HG03025 (cell line): ENCODE data around the gene MFSD1.
"Not testable (repeated sequence)": the region's sequence is repeated elsewhere in the genome, so short reads cannot be mapped to it uniquely, and the experiment has no call there.

Experiments used
- ATAC-seq: cut with Tn5 transposase; IDR thresholded peaks from one replicate; pipeline ENCODE4 v1.9.1; 2021; ENCODE audit warnings: mild to moderate bottlenecking, moderate library complexity; ENCODE audit not compliant: unreplicated experiment, low FRiP score

Gene MFSD1

DNA sequence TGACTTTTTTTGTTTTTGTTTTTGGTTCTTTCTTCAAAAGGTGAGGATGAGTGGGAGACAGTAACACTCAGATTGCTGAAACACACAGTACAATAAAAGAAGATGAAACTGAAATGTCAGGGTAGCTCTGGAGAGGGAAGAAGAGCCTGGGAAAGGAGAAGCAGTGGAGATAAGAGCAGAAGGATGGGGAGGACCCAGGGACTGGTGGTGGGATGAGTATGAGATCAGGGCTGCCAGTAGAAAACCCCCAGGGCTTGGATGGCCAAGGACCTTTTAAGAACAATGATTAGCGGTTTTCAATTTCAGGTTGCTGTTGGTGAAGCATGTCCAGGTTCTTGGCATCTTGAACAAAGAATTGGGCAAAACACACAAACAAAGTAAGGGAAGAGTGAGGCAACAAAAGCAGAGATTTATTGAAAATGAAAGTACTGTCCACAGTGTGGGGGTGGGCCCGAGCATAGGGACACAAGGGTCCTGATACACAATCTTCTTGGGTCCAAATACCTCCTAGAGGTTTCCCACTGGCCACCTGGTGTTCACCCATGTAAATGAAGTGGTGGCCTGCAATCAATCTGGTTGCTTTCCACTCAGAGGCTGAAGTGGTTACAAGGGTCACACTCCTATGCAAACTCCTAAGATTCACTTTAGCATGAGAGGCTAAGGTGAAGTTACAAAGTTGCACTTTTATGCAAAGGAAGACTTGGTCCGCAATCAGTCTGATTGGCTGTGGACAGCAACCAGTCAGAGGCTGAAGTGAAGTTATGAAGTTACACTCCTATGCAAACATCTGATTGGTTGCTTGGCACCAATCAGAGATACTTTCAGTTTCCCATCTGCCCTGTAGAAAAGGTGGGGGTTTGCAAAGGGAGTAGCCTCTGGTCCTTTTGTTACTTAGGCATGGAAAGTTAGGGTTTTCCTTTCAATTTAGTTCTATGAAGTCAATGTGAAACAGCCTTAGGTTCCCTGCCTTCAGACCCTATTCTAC is 26.1 kb upstream of the MFSD1 start:
- no peak for ATAC-seq

DNA sequence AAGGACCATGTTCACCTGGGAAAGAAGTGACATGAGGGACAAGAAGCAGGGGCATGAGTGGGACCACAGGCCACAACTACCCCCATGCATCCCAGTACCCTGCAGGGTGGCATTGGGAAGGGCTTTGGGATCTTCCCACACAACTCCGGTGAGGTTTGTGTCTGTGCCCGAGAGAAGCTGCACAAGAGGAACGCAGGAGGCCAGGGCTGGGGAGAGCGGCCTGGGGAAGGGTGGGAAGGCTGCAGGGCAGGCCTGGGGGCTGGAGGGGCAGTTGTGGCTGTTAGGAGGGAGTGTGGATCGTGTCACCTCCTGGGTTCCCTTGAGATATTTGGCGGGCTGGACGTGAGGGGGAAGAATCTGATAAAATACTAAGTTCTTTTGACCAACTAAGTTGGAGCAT is 25.3 kb upstream of the MFSD1 start:
- no peak for ATAC-seq

DNA sequence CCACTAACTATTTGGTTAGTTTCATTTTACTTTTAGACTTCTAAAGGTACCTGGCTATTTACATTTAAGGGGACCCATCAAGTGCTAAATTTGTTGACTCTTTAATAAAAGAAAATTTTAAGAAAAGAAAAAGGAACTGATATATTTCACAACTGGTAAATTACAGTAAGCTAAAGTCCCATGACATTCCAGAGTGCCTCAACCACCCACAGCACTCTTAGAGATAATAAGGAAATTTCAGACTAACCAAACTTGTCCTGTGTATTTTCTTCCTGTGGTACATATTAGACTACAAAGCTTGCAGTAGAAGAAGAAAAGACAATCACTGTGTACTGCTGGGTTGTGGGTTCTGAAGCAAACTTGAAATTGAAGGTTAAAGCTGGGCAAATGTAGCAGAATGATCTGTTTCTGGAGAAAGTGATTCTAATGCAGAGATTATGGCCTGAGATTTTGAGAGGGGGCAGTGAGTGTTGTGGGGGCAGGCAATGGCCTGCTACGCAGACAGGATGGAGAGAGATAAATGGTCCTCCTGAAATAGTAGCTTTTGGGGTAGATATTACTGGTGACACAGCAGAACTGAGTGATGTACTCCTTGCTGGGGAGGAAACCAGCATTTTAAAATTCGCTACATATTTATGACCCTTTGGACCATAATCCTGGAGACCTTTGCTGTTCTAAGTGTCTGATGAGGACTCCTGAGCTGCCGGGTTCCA is 24.5 kb upstream of the MFSD1 start:
- no peak for ATAC-seq

DNA sequence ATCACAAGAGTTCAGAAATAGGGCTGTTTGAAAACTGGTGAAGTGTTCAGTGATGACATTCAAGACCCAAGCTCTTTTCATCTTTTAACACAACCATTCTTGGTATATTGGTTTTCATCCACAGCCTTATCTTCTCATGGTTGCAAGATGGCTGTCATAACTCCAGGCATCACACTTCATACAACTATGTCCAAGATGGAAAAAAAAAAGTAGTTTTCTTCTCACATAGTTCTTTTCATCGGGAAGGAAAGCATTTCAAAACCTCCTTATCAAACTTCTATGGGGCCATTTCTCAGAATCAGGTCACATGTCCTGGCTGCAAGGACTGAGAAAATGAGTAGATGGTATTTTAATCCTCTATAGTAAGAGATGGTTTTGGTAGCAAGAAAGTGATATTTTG is 21.1 kb upstream of the MFSD1 start:
- ATAC-seq: no peak

DNA sequence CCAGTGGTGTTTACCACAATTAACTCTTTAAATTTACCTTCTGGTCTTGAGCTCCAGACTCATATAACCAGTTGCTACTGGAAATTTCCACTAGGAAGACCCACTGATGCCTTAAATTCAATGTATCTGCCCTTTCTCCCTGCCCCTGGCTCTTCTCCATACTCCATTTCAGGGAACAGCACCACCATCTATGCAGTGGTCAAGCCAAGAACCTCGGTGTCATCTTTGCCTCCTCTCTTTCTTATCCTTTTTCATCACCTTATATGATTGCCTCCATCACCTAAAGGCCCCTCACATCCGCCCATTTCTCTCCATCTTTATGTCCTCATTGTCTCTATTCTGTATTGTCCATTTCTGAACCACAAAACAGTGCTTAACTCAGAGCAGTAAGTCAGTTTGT is 20.7 kb upstream of the MFSD1 start:
- no peak for ATAC-seq

DNA sequence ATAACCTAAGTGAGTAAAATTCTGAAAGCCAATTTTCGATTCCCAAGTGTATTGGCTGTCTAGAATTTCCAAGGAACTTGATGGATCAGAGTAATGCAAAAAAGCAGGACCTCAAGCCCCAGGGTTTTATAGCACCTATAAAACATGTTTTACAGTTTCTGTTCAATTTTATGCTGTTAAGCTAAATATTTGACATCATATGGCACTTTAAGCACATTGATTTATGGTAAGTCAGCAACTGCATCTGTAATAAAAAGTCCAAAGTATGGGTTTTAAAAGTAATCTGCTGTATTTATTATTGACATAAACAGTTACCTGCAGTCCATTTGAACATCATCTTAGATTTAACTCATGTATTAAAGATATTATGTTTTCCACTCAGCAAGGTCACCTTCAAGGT is 20.0 kb upstream of the MFSD1 start:
- ATAC-seq: no peak

DNA sequence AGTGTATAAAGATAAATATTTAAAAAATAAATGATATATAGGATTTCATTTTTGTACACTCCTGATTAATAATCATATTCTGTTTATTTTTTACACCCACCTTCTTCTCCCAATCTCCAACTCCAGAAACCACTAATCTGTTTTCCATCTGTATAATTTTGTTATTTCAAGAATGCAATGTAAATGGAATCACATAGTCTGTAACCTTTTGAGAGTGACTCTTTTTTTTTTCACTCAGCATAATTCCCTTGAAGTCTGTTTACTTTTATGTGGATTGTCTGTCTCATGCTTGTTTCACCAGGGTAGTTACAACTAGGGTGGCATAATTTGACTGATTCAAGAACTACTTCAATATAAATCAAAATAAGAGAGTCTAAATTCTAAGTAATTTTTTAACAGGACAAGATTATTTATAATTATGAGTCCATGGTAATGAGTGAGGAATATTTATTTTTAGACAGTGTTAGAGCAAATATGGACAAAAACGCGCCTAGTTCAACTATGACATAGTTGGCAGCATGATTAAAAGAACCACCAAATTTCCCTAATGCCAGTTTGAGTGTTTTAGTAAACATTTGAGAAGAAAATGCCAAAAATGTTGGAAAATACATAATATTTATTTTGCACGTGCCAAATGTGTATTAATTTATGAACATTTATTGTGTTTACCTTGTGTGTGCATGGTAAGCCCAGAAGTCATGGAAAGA is 19.4 kb upstream of the MFSD1 start:
- no peak for ATAC-seq

DNA sequence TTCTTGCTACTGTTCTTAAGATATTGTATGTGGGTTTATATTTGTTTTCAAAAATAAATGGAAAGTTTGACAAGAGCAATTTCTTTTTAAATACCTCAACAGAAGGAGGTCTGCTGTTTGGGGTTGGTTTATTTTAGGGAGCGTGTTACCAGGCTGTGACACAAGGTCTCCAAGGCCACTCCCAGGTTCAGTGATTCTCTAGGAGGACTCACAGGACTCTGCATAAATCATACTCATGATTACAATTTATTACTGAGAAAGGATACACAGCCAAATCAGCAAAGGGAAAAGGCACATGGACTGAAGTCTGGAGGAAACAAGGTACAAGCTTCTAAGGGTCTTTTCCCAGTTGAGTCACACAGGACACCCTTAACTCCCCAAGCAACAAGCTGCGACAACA is 18.8 kb upstream of the MFSD1 start:
- no peak for ATAC-seq

DNA sequence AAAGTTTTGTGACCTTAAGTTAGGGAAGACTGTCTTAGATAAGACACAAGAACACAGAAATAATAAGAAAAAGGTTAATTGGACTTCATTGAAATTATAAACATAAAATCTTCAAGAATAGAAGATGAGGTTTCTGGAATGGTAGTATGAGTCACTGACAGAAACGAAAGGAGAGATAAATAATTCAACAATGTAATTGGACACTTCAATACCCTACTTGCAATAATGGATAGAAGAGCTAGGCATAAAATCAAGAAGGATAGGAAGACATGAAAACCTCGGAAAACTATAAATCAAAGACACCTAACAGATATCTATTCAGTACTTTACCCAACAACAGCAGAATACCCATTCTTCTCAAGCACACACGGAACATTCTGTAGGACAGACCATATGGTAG is 15.9 kb upstream of the MFSD1 start:
- ATAC-seq: no peak

DNA sequence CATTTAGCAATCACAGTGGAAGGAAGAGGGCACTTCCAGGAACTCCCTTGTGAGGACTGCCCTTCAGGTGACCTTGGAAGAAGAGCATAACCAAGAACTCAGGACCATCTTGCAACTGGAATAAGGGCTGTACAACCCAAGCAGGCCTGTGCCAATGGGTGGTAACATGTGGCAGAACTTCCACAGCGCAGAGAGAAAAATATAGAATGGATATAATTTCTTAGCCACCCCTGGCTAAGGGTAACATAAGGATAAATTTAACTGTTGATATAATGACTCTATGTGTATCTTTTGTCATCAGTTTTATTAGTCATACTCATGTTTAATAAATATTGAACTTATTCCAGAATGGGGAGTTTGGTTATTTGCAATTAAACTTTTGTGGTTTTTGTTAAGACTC is 13.4 kb upstream of the MFSD1 start:
- ATAC-seq: no peak

DNA sequence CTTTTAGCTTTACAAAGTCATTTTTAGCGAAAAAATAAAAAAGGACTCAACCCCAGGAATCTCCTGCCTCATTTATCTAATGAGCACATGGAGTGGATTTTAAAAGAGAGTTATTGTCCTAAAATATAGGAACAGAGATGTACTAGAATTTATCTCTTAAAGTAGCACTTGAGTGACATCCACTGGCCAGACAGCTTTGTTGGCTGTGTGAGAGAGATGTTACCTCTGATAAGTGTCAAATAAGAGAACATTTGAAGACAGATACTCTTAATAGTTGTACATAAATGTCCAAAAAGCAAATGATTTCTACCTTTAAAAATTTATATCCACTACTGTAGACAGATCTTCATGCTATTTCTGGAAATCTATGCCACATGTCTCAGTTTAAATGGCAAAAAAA is 12.3 kb upstream of the MFSD1 start:
- no peak for ATAC-seq

DNA sequence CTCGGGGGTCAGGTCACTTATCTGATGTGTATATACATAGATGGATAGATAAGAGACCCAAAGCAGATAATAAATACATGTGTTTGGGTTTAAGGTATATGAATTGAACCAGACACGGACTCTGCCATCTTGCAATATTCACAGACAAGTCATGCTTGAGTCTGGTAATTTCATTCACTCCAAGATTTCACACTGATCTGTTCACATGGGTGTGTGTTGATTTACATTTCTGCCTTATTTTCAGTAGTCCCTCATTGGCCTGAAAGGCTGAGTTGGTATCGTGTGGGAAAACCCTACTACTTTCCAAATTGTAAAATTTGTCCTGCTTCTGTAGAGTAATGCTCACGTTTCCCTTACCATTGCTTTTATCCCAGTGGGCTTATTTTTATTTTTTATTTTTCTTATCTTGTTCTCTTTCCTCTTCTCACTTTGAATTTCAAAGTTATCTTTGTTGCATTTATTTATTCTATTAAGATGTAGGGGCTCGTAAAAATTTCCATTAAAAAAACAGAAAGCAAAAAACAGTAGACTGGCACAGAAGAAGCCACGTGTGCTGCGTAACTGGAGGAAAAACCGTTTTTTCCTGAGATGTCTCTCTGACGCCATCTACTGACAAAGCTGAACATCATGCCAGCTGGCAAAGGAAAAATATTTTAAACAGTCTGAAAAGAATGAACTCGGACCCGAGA is 10.8 kb upstream of the MFSD1 start:
- peak; percentile 62 for ATAC-seq

DNA sequence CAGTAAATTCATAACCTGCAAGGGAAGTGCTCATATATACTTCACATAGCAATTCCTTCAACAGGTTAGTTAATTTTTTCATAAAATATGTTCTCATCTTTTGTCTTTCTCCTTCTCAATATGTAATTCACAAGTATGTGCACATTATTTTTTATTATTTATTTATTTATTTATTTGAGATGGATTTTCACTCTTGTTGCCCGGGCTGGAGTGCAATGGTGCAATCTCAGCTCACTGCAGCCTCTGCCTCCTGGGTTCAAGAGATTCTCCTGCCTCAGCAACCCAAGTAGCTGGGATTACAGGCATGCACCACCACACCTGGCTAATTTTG is 10.3 kb upstream of the MFSD1 start:
- not testable (repeated sequence) for ATAC-seq

DNA sequence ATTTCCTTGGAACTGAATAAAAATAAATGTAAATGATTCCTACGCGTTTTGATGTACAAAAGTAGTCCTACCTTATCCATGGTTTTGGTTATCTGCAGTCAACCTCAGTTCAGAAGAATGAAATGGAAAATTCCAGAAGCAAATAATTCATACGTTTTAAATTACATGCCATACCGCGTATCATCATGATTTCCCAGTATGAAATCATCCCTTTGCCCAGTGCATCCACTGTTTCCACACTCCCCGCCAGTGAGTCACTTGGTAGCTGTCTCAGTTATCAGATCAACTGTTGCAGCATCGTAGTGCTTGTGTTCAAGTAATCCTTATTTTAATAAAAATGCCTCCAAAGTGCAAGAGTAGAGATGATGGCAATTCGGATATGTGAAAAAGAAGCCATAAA is 9.1 kb upstream of the MFSD1 start:
- ATAC-seq: no peak

DNA sequence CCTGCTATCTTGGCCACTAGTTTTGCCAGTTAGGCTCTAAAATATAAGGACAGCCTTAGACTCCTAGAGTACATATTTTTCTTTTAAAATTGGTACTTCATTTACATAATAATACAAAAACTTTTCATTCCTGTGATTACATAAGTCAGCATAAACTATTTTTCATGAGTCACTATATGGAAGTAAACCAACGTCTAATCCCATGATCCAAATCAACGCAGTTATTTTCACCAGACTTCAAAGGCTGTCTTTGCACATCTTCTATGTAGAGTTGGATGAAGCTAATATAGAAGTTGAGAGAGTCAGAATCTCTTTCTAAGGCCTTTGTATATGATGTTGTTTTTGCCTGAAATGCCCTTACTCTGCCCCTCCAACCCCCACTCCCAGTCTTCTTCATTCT is 7.6 kb upstream of the MFSD1 start:
- no peak for ATAC-seq

DNA sequence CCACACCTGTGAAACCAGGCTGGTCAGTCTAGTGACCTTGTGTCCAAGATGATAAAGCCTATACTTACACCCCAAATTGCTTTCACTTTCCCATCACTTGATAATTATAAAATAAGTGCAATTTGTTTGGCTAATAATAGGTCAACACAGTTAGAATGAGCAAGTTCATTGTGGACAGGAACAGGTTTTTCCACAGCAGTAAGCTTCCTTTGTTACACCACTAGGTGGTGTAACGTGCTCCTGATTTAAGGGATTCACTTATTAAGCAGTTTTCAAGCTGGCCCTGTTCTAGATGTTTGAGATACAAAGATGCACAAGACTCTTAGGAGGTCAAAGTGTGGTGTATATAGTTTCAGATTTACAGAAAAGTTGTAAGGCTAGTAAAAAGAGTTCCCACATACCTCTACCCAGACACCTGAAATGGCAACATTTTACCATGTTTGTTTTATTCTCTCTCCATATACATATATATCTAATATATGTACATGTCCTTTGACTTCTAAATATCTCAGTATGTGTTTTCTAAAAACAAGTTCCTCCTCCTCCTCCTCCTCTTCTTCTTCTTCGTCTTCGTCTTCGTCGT is 6.8 kb upstream of the MFSD1 start:
- peak; percentile 63 for ATAC-seq

DNA sequence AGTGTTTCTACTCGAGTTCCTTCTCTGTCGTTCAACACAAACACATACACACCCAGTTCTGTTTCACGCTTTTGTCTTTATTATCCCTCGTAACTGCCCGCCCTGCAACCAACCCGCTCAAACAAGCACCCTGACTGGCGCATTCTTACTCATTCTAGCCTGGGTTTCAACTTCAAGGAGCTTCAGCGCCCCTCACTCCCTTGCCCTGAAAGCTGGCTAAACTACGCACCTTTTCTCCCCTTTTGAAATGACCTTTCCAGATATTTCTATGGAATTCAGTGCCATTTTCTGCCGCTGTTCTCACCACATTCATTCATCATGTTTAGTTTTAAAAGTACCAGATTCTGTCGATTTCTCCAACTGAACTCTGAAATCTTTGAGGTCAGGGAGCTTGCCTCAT is 653 bp upstream of the MFSD1 start:
- no peak for ATAC-seq

DNA sequence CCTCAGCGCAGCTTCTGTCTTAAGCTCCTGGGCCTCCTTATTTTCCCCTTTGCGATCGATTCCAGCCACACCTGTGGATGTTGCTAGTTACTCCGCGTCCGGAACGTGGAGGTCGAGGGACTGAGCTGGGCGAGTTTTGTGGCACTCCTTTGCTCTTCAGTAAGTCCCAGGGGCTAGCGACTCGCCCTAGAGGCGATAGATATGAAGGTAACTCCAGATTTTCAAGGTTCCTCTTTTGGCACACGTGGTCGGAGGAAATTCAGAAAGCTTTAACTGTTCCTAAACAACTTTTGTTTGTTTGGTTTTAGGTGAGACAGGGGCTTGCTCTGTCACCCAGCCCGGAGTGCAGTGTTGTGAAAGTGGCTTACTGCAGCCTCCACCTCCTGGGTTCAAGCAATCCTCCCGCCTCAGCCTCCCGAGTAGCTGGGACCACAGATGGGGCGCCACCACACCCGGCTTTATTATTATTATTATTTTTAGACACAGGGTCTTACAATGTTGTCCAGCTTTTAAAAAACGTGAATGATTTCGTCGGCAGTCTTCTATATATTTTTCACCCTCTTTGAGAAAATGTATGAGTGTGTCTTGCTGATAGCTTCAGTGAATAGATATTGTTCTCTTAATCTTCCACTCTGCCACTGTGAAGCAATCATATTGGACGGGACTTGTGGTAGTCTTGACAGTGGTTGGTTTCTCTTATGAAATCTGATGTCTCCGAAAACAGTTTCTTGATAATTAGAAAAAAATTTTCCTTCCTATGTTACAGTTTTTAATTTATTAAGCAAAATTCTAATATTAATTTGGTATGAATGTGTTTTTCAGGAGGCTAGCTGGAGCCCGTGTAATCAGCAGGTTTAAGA is 785 bp downstream of the MFSD1 start:
- peak; percentile 40 for ATAC-seq

DNA sequence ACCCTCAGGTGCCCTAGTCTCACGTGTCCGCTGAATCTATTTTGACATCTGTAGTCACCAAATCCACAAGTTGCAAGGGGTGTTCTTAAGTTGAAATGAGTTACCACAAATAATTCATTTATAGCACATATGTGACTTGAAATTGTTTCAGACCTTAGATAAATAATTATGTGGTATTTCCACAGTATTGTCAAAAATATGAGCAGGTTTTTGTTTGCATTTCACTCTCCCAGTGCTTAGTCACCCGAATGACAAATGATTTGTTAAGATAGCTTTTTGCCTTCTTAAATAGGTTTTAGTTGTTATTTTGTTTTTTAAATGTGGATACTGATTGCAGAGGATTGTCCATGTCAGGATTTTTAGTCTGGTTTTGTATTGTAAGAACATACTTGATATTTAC is 2.6 kb downstream of the MFSD1 start:
- ATAC-seq: no peak

DNA sequence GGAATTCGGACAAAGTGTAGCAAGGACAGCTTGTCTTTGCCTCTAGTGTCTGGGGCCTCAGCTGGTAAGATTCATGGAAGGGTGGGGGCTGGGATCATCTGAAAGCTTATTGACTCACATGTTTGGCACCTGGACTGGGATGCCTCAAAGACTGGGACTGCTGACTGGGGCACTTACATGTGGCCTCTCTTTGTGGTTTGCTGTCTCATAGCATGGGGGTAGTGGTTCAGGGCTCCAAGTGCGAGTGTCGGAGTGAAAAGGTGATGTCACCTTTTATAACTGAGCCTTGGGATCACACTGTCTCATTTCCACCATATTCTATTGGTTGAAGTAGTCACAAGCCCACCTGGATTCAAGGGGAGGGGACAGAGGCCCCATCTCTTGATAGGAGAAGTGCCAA is 6.8 kb downstream of the MFSD1 start:
- ATAC-seq: no peak
